ENCODE results near the gene PTCH2. TPM values are rescaled to one million over a fixed set of nuclear protein-coding genes. Genes with fewer than 3 reads are reported as not detected.
"Not testable (repeated sequence)": the region's sequence is repeated elsewhere in the genome, so short reads cannot be mapped to it uniquely, and the experiment has no call there.

Gene PTCH2
- total and polyA plus RNA-seq, 2 of the 13 experiments (the other 11 are each of a cell fraction or from before 2014, with no cell fraction given) = 0.60 to 1.5 TPM

- TF ChIP-seq, protein P1, sequence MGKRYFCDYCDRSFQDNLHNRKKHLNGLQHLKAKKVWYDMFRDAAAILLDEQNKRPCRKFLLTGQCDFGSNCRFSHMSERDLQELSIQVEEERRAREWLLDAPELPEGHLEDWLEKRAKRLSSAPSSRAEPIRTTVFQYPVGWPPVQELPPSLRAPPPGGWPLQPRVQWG (CRISPR knock-in tag; IDR thresholded peaks at IDR 0.05; ENCODE audit: borderline replicate concordance, low read depth) = no peak
- TF ChIP-seq ZNF841 (CRISPR knock-in tag; IDR thresholded peaks at IDR 0.05; ENCODE audit: borderline replicate concordance) = no peak
These were observed 25.7 kb downstream of the PTCH2 start (continued) for GRCh38 chr1:44817307-44817706.

DNA sequence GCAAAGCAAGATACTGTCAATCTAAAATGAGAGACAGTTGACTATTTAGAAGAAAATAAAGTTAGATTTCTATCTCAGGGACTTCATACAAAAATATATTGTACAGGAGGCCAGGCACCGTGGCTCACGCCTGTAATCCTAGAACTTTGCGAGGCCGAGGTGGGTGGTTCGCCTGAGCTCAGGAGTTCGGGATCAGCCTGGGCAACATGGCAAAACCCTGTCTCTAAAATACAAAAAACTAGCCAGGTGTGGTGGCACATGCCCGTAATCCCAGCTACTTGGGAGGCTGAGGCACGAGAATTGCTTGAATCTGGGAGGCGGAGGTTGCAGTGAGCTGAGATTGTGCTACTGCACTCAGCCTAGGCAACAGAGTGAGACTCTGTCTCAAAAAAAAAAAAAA lies 27.1 kb downstream of the PTCH2 start:
- in situ Hi-C loops (cut with HindIII; ENCODE audit: extremely low pct_ligation_motif_present, low pct_unique_long_range_greater_than_20kb); H3K36me3 ChIP-seq (replicated peaks in 1 of 2; ENCODE audit: control insufficient read depth in 1 of 2, insufficient read depth in 2 of 2, low read length in 2 of 2); H3K9me3 ChIP-seq (ENCODE audit: low read length); H3K9ac ChIP-seq (ENCODE audit: insufficient read depth, low read depth, low read length); BruUV-seq (replicated peaks); DNase-seq (ENCODE audit: low spot score); H3K27me3 ChIP-seq (ENCODE audit: control insufficient read depth in 1 of 2, insufficient read depth in 2 of 2, low read length in 2 of 2); H4K20me1 ChIP-seq (ENCODE audit: insufficient read depth, low read length); H3K4me3 ChIP-seq (replicated peaks in 1 of 3; ENCODE audit: insufficient read depth in 1 of 3, low read depth in 2 of 3, low read length in 3 of 3); CTCF ChIA-PET (ENCODE audit: low intra/inter-chr PET ratio, low total read pairs); H2AFZ ChIP-seq (ENCODE audit: low read length); ATAC-seq; H3K79me2 ChIP-seq (ENCODE audit: insufficient read depth, low read length); H3K27ac ChIP-seq (ENCODE audit: extremely low read length, insufficient read depth, low read length); H3K4me2 ChIP-seq (ENCODE audit: low read depth, low read length); FAIRE-seq: not testable (repeated sequence)
- peaks cover 45% of the 10 kb centered on the region for H3K4me1 ChIP-seq (ENCODE audit: insufficient read depth, low read length)
- intact Hi-C loops (cut with micrococcal nuclease; ENCODE audit: unreplicated experiment) = loop anchor here (5.0 kb wide), 1 partner anchor 34 kb away; no protein-coding TSS in a partner anchor
- POLR2A ChIA-PET = interaction anchor here (2.2 to 12.9 kb wide), 2 partner anchors 6 to 16 kb away, joined by 16 to 570 read pairs; partner anchors contain the start of gene PLK3
- WGBS (ENCODE audit: low lambda C conversion rate) = 92% methylated on average over 9 of the region's 9 CpGs

- DNase-seq (ENCODE audit: low spot score) = no peak
- Histone ChIP-seq H3K79me2 (ENCODE audit: insufficient read depth, low read length) (peaks cover 11% of the 10 kb centered on the region), H2AFZ (ENCODE audit: low read length) (no peak overlapping the region), H3K4me1 (ENCODE audit: insufficient read depth, low read length) (peaks cover 53% of the 10 kb centered on the region), H3K27me3 (ENCODE audit: control insufficient read depth in 1 of 2, insufficient read depth in 2 of 2, low read length in 2 of 2) (no peaks in the 10 kb centered on the region), H3K4me2 (ENCODE audit: low read depth, low read length) (no peak overlapping the region), H3K4me3 (replicated peaks in 1 of 3; ENCODE audit: insufficient read depth in 1 of 3, low read depth in 2 of 3, low read length in 3 of 3) (no peak overlapping the region), H3K9ac (ENCODE audit: insufficient read depth, low read depth, low read length) (no peak overlapping the region), H3K9me3 (ENCODE audit: low read length) (no peaks in the 10 kb centered on the region), H3K36me3 (replicated peaks in 1 of 2; ENCODE audit: control insufficient read depth in 1 of 2, insufficient read depth in 2 of 2, low read length in 2 of 2) (no peaks in the 10 kb centered on the region), H4K20me1 (ENCODE audit: insufficient read depth, low read length) (no peaks in the 10 kb centered on the region), H3K27ac (ENCODE audit: extremely low read length, insufficient read depth, low read length) (no peak overlapping the region)
- WGBS (ENCODE audit: low lambda C conversion rate) = 97% methylated on average over 43 of the region's 48 CpGs
- in situ Hi-C loops (cut with HindIII; ENCODE audit: extremely low pct_ligation_motif_present, low pct_unique_long_range_greater_than_20kb) (no loop called here), intact Hi-C loops (cut with micrococcal nuclease; ENCODE audit: unreplicated experiment) (no loop called here)
- no TSS peak for BruUV-seq (replicated peaks)
- no peak for ATAC-seq
- ChIA-PET POLR2A (interaction anchor here (1.5 to 12.9 kb wide), 2 partner anchors 9 to 13 kb away, joined by 4 to 570 read pairs; partner anchors contain the start of gene PLK3), CTCF (ENCODE audit: low intra/inter-chr PET ratio, low total read pairs) (no interaction called here)
- FAIRE-seq = no peak
- TF ChIP-seq TEF (CRISPR knock-in tag; IDR thresholded peaks at IDR 0.05) = no peak
- TF ChIP-seq AGO2 (optimal IDR thresholded peaks at IDR 0.05; ENCODE audit: low read depth, low read length) = peak; percentile 31
- 0 out of 2 replicates have a peak, but pooled peaks have one; percentile 29 for TF ChIP-seq MTA1 (CRISPR knock-in tag; IDR thresholded peaks at IDR 0.05; ENCODE audit: borderline replicate concordance)
- peak; percentile 63; the same call in 1 of the 2 replicates for TF ChIP-seq RBFOX2 (IDR thresholded peaks at IDR 0.05; ENCODE audit: low read depth, low read length)
These were observed 30.1 kb downstream of the PTCH2 start for GRCh38 chr1:44812822-44813543.

Data from HepG2 (cell line).